Kidney epithelial cell (primary cell): ENCODE data around the gene KIF26B. TPM values are rescaled to one million over a fixed set of nuclear protein-coding genes. Genes with fewer than 3 reads are reported as not detected.

Experiments used
- DNase-seq: peaks from one replicate; pipeline ENCODE4 v3.0.0-alpha.2; 2010; ENCODE audit warnings: low read depth
- H3K27me3 ChIP-seq: 2 replicates; pipeline ENCODE4 v1.6.0; 2011; ENCODE audit warnings: low read length; ENCODE audit not compliant: control insufficient read depth, insufficient read depth
- H3K36me3 ChIP-seq: 2 replicates; pipeline ENCODE4 v1.5.1; 2011; ENCODE audit warnings: low read length; ENCODE audit not compliant: control insufficient read depth, insufficient read depth
- H3K4me3 ChIP-seq: 2 replicates; pipeline ENCODE4 v1.5.1; 2011; ENCODE audit warnings: low read depth, mild to moderate bottlenecking, control low read depth, low read length
- total RNA-seq: library from RNA; depleted of rRNA; stranded (reverse); fragments of >200 nt; gene quantifications from 2 replicates; pipeline ENCODE4 v1.2.3, GENCODE V29; 2015
- TF ChIP-seq, protein P1 (sequence below): IDR thresholded peaks from 2 replicates; pipeline ENCODE4 v1.5.1; 2011; ENCODE audit warnings: mild to moderate bottlenecking, moderate library complexity, low read length, control low read depth, inconsistent platforms; ENCODE audit not compliant: insufficient read depth, poor library complexity, severe bottlenecking

The KIF26B gene
- total RNA-seq, 1 donor from 2014 or later = 14.6 TPM

DNA sequence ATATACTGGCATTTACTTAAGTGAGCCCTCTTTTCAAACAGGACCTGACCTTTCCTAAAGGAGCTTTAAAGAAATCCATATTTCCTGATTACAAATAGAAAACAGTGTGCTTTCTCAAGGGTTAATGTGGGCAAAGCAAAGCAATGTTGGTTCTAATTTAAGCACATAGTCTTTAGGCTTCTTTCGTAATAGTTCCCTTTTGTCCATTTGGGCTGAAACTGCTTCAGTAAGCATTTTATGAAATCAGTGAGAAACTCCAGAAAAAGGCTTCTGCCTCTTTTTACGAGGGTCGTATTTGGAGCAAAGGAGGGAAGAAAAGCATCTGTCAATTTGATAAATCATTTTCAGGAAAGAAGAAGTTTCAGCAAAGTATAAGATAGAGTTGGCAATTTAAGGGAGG, 331.2 kb downstream of the KIF26B start:
- TF ChIP-seq, protein P1, sequence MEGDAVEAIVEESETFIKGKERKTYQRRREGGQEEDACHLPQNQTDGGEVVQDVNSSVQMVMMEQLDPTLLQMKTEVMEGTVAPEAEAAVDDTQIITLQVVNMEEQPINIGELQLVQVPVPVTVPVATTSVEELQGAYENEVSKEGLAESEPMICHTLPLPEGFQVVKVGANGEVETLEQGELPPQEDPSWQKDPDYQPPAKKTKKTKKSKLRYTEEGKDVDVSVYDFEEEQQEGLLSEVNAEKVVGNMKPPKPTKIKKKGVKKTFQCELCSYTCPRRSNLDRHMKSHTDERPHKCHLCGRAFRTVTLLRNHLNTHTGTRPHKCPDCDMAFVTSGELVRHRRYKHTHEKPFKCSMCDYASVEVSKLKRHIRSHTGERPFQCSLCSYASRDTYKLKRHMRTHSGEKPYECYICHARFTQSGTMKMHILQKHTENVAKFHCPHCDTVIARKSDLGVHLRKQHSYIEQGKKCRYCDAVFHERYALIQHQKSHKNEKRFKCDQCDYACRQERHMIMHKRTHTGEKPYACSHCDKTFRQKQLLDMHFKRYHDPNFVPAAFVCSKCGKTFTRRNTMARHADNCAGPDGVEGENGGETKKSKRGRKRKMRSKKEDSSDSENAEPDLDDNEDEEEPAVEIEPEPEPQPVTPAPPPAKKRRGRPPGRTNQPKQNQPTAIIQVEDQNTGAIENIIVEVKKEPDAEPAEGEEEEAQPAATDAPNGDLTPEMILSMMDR = no peak
- Histone ChIP-seq H3K4me3 (no peak overlapping the region), H3K27me3 (no peaks in the 10 kb centered on the region), H3K36me3 (no peaks in the 10 kb centered on the region)
- no peak for DNase-seq

DNA sequence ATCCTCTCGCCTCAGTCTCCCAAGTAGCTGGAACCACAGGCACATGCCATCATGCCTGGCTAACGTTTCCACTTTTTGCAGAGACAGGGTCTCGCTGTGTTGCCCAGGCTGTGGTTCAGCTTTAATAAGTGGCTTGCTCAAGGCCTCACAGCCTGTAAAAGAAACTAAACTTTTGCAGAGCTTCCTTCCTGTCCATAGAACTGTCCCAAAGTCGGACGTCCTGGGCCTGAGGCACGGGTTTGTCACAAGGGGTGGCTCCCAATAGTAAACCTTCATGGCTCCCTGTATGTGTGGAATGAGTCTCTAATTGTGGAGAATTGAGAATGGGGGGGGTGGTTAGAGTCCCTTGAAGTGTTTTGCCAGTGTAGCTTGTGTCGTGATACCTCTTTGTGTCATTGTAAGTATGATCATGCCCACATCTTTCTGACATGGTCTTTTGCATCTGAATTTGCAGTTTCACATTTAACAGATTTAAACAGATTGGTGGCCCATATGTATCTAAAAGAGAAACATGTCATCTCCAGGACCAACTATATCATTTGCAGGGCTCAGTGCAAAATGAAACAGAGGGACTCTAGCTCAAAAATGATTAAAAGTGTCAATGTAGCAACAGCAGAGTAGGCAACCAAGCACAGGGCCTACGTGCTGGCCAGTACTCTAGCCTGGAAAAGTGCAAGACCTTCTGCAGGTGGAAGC, 332.1 kb downstream of the KIF26B start:
- TF ChIP-seq, protein P1 = no peak
- no peaks in the 10 kb centered on the region for H3K36me3 ChIP-seq
- no peaks in the 10 kb centered on the region for H3K27me3 ChIP-seq
- H3K4me3 ChIP-seq = no peak overlapping the region
- DNase-seq = no peak

DNA sequence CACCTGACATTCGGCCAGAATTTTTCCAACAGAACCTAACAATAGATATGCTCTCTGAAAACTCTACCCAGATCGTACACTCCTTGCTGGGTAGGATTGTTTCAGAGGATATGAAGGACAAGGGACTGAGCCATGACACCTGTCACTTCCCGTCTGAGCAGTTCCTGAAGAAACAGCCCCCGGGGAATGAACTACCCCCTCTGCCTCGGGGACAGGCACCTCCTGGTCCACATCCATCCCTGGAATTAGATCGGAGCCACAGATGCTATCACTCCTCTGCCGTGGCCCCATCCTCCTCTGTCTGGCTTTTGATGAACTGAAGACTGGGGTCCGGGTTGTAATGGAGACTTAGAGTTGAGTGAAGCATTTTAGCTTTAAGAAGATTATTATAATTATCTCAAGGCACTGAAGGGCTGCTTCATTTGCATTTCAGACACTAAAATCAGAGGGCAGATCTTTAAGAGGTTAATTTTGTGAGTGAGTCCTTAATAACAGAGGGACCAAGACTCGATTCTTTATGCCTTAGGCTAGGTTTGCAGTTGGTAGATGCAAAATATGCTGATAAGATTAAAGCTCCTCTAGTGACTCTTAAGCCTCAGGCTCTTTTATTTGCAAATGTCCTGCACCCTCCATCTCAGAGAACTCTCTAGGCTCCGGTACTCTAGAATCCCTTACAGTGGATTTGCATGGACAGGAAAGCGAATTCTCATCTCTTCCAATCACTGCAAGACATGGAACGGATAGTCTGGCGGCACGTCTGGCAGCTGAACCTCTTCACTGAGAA, 333.8 kb downstream of the KIF26B start:
- H3K36me3 ChIP-seq = no peaks in the 10 kb centered on the region
- no peaks in the 10 kb centered on the region for H3K27me3 ChIP-seq
- H3K4me3 ChIP-seq = no peak overlapping the region
- DNase-seq = no peak
- TF ChIP-seq, protein P1 = no peak

DNA sequence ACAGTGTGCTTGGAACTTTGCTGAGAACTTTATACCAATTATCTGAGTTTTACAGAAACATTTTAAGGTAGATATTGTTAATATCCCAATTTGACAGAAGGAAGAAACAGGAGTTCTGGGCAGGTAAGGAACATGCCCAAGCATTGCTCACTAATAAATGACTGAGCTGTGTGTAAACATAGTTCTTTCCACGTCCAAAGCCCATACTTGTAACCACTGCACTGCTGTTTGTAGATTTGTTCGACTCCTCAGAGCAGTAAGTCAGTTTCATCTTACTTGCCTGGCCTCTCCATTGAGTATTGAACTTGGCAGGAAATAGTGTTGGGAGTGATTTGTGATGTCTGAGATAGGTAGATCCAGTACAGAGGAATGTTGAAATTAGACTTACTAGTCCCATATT, 335.1 kb downstream of the KIF26B start:
- Histone ChIP-seq H3K36me3 (no peaks in the 10 kb centered on the region), H3K4me3 (no peak overlapping the region), H3K27me3 (no peaks in the 10 kb centered on the region)
- DNase-seq = no peak
- TF ChIP-seq, protein P1 = no peak

DNA sequence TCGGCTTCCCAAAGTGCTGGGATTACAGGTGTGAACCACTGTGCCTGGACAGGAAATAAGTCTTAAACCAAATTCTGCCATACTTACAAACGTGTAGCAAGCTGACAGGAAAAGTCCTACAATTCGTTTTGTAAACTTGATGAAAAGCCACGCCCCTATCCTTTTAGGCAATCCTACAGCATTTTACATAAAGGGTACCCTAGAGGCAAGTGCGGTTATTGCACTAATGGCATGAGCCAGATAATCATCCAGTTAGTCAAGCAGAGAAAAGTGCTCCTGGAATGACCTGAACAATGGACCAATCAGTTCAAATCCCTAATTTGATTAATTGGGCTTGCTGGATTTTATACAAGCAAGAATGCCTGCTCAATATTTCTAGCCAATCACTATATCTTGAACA, 338.2 kb downstream of the KIF26B start:
- no peak for DNase-seq
- no peak overlapping the region for H3K4me3 ChIP-seq
- TF ChIP-seq, protein P1 = peak; percentile 7
- H3K36me3 ChIP-seq = no peaks in the 10 kb centered on the region
- H3K27me3 ChIP-seq = no peaks in the 10 kb centered on the region
